Urothelium cell line (cell line): ENCODE data around the gene SDR39U1.

ENCODE experiments used
- DNase-seq: peaks from one replicate; pipeline ENCODE4 v3.0.0; 2011; ENCODE audit warnings: low spot score, mixed read lengths
- FAIRE-seq: peaks from 2 replicates; lab custom pipeline; 2011; peaks lifted over from hg19 to GRCh38; lab: Jason Lieb, UNC

SDR39U1 gene

DNA sequence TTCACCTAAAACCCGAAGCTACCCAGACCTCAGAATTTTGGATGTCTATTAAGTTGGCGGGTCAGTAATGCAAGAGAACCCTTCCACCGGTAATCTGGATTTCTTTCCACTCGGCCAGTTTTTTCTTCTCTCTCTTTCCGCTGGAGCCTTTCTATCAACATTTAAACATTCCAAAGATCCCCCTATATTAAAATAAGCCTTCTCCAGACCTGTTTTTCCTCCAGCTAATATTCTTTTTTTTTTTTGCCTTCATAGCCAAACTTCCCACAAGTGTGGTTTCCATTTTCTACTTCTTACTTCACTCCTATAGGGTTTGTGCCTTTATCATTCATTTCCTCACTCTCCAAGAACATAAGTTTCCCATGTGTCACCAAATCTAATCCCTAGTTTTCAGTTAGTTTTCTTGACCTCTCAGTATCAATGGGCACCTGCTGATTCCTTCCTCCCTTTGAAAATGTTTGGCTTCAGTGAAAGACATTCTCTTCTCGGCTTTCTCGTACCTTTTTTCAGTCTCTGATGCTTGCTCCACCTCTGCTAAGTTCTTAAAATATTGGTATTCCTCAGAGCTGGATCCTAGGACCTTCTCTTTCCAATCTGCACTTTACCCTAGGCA lies 583 bp upstream of the SDR39U1 start:
- FAIRE-seq = no peak
- no peak for DNase-seq

DNA sequence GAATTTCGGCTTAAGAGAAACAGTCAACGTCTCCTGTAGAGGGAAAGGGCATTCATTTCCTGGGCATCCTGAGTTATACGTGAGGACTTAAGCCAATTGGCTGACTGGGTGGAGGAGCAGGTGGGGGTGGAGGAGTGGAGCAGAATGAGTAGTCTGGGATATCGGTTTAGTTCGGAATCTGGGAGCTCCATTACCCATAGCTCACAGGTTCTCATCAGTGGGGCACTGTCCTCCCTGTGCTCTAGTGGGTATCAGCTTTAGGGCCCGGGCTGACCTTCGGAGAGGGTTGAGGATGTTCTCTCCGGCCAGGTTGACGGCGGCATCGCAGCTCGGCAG lies 704 bp downstream of the SDR39U1 start:
- no peak for DNase-seq

DNA sequence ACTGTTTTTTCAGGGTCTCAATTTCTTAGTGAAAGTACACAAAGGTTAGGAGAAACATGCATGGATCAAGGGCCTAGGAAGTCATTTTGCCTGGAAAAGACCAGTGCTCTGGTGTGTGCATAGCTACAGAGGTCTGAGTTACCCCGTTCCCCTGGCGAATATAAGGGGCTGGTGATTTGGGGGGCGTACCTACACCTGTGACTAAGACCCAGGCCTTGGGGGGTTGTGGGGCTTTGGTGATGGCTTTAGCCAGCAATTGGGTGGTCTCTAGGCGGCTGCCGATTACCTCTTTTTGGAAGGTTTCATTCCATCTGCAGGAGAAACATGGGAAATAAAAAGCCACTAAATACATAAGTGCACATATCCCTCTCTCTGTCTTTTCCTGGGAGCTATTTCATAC lies 1.1 kb downstream of the SDR39U1 start:
- no peak for FAIRE-seq

More for the DNA sequence above, 704 bp downstream of the SDR39U1 start:
- FAIRE-seq = no peak

GRCh38 chr14:24440606-24441399 lies 1.8 kb downstream of the SDR39U1 start:
- no peak for FAIRE-seq
- no peak for DNase-seq

More for the DNA sequence above, 1.1 kb downstream of the SDR39U1 start:
- no peak for DNase-seq

DNA sequence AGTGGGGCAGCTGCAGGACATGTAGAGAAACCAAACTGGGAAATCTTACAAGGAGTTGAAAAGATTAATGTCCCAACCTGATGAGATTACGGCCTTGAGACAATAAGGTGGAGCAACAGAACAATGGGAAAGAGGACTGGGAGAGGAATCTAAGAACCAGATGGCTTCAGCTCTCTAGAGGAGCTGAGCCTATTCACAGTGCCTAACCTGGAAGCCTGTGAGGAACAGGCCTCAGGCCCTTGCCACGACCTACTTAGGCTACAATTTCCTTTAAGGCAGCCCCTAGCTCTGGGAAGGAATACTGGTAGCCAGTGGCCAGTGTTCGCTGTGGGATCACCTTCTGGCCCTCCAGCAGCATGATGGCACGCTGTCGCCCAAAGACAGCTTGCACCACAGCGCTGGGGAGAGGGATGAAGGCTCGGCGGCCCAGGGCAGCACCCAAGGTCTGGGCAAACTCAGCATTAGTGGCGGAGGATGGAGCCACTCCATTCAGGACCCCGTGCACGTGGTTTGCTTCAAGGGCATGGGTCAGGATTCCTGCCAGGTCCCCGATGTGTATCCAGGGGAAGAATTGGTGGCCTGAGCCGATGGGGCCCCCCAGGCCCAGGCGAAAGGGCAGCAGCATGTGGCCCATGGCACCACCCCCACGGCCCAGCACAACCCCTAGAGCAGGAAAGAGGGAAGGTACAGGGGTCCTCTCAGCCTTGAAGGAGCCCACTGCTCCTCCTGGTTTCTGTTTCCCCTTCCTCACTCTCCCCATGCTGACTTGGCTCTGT lies 2.6 kb downstream of the SDR39U1 start:
- DNase-seq (no peak), FAIRE-seq (no peak)

DNA sequence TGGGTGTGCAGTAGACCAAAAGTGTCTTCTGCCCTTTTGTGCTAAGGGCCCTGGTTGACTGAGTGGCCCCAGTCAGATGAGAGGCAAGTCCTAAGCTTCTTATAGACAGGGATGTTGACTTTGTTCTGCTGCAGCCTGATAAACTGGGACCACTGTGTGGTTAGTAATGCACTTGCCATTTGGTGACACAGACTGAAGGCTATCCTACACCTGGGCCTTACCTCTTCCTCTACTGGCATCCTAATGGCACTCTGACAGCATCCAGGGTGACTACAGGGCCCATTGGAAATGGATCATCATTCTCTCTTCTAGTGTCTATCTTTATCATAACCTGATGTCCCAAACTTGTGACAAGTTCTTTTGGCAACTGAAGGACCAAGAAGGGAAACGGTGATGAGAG lies 3.3 kb downstream of the SDR39U1 start:
- no peak for DNase-seq

GRCh38 chr14:24438223-24439097 lies 4.1 kb downstream of the SDR39U1 start:
- FAIRE-seq = no peak
- DNase-seq = no peak

More for the DNA sequence above, 3.3 kb downstream of the SDR39U1 start:
- no peak for FAIRE-seq

- DNase-seq = no peak
- no peak for FAIRE-seq
These were observed 4.9 kb downstream of the SDR39U1 start for GRCh38 chr14:24437736-24438067.

GRCh38 chr14:24437020-24437735 lies 5.4 kb downstream of the SDR39U1 start:
- FAIRE-seq = no peak
- no peak for DNase-seq

DNA sequence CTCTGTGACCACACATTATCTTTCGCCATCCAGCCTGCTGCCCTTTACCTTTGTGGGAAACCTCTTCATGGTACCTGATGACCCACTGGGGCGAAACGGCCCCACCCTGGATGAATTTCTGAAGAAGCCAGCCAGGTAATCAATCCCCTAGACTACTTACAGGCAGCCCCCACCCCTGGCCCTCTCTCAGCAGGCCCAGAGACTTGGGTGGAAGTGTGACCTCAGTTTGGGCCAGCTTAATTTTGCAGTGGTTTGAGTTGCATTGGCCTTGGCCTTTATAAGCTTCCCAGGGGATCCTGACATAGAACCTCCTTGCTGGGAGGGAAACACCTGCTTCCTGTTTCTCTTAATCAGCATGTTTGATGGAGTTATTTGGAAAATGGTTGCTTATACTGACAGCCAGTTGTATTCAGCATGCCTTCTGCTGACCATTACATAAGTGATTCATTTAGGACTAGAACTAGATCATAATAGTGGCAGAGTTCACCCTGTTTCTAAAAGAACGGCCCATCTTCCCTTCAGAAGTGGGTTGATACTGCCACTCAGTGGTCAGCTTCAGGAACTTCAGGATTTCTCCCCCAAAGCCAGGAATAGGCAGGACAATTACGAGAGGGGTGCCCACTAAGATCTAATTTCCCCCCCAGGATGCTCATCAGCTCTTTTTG lies 6.1 kb downstream of the SDR39U1 start:
- DNase-seq = peak; percentile 69
- FAIRE-seq = no peak

DNA sequence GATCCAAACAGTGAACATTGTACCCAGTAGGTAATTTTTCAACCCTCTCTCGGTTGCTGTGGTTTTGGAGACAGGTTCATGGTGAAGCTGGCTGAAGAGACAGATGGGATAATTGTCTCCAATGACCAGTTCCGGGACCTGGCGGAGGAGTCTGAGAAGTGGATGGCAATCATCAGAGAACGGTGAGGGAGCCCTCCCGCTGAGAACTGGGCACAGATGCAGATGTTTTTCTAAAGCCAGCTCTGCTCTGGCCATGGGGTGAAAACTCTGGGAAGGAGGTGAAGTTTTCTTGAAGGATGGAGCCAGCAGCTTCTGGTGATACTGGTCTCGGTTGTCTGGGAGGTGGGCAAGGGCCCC lies 6.6 kb downstream of the SDR39U1 start:
- DNase-seq (no peak), FAIRE-seq (no peak)

DNA sequence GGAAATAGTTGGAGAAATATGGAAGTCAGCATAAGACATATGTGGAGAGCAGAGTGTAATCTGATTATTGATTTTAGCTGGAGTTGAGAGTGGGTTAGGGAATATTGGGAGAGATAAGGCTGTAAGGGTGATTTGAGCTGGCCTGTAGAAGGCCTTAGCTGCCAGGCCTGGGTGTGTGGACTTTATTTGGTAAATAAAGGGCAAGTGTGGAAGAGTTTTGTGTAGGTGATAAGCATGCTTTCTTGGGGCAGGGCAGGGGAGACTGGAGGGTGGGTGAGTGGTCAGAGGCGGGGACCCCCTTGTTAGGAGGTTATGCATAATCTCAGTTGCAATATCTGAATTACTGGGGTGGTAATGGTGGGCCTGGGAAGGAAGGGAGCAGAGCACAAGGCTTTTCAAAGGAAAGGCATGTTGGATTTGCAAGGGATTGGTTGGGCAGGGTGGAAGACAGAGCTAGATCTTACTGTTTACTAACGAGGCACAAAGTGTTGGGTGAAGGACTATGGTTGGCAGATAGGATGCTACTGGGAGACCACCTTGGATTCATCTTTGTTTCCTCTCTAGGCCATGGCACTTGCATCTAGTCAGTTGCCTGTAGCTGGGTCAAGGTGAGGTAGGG lies 7.3 kb downstream of the SDR39U1 start:
- no peak for FAIRE-seq
- no peak for DNase-seq

- no peak for DNase-seq
- no peak for FAIRE-seq
These were observed 7.9 kb downstream of the SDR39U1 start for GRCh38 chr14:24434676-24435075.

DNA sequence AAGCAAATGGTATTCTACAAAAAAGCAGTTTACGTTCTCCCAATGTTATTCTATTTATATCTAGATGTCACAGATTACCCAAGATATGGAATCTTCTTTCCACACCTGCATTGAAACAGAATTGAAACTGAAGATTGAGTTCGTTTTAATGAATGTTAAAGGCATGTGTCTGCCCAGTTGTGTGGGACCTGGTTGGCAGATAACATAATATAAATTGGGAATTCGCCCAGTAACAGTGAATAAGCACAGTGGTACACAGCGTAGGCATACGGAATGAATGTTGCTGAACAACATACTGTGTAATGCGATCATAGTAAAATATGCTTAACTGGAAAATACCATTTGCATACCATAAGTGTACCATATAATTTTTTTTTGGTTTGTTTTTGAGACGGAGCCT lies 8.5 kb downstream of the SDR39U1 start:
- no peak for DNase-seq
- FAIRE-seq = no peak

- no peak for DNase-seq
- no peak for FAIRE-seq
These were observed 10.1 kb downstream of the SDR39U1 start for GRCh38 chr14:24432259-24433131.

GRCh38 chr14:24431569-24432258 lies 10.9 kb downstream of the SDR39U1 start:
- DNase-seq (peak; percentile 86), FAIRE-seq (no peak)

GRCh38 chr14:24430682-24431568 lies 11.7 kb downstream of the SDR39U1 start:
- FAIRE-seq = no peak
- DNase-seq = peak; percentile 36
